Testis (tissue), 3 donors: ENCODE measurements around the gene MRNIP. TPM values are rescaled to one million over a fixed set of nuclear protein-coding genes. Genes with fewer than 3 reads are reported as not detected.
"Not testable (repeated sequence)": the region's sequence is repeated elsewhere in the genome, so short reads cannot be mapped to it uniquely, and the experiment has no call there.

Experiments
- DNase-seq: peaks from one replicate; pipeline ENCODE4 v3.0.0-alpha.2; 2019
- H3K27ac ChIP-seq, 2 donors: fragments of 200-600 bp; sonication (generic); one replicate each; pipeline ENCODE4 v1.5.1; 2019
- H3K27me3 ChIP-seq: fragments of 200-600 bp; sonication (generic); one replicate; pipeline ENCODE4 v1.5.1; 2019
- H3K36me3 ChIP-seq: fragments of 200-600 bp; sonication (generic); one replicate; pipeline ENCODE4 v1.5.1; 2017; ENCODE audit warnings: low read depth; ENCODE audit errors: missing control alignments
- H3K4me1 ChIP-seq: fragments of 200-600 bp; sonication (generic); one replicate; pipeline ENCODE4 v1.5.1; 2019
- H3K4me3 ChIP-seq, 2 donors: fragments of 200-600 bp; sonication (generic); one replicate each; pipeline ENCODE4 v1.5.1; 2017 to 2019
- H3K9me3 ChIP-seq: fragments of 200-600 bp; sonication (generic); one replicate; pipeline ENCODE4 v1.5.1; 2017
- POLR2A ChIP-seq: fragments of 450-650 bp; IDR thresholded peaks from one replicate; pipeline ENCODE4 v1.6.1; 2017; ENCODE audit warnings: antibody characterized with exemption, mild to moderate bottlenecking, moderate library complexity
- WGBS, 2 donors: methylation state at CpG; one replicate each; pipeline ENCODE4 v1.1.5; 2018; 5-methylcytosine and 5-hydroxymethylcytosine counted together
- intact Hi-C: fragments of 100-400 bp; cut with DNase I; formaldehyde crosslinking; loops from one replicate; pipeline ENCODE4 v1.15.1; 2023; ENCODE audit warnings: low total_unique reads
- polyA plus RNA-seq: library from polyadenylated mRNA; stranded (reverse); fragments of 350-450 nt; fragmentation: Illumina TruSeq; extraction: RNeasy Lipid Tissue Mini Kit (QIAGEN cat#74804); gene quantifications from one replicate; pipeline ENCODE4 v1.2.3, GENCODE V29; 2014; ENCODE audit warnings: low read depth, low replicate concordance; ENCODE audit not compliant: insufficient read depth
- total RNA-seq, 2 donors: library from RNA; depleted of rRNA; stranded (reverse); fragments of >200 nt; gene quantifications; one replicate each; pipeline ENCODE4 v1.2.3, GENCODE V29; 2016
- TF ChIP-seq, protein P1 (sequence below), 3 experiments: fragments of 450-650 bp in 2 of 3; fragments of 200-600 bp in 1 of 3; sonication (generic) in 1 of 3; IDR thresholded peaks; one replicate each; pipeline ENCODE4 v1.5.1; 2016 to 2019; ENCODE audit warnings: antibody characterized with exemption in 3 of 3, mild to moderate bottlenecking in 2 of 3, moderate library complexity in 1 of 3

Gene MRNIP
- total and polyA plus RNA-seq, 3 donors from 2014 or later, result 34.9 to 61.4 (median 58.7) TPM

DNA sequence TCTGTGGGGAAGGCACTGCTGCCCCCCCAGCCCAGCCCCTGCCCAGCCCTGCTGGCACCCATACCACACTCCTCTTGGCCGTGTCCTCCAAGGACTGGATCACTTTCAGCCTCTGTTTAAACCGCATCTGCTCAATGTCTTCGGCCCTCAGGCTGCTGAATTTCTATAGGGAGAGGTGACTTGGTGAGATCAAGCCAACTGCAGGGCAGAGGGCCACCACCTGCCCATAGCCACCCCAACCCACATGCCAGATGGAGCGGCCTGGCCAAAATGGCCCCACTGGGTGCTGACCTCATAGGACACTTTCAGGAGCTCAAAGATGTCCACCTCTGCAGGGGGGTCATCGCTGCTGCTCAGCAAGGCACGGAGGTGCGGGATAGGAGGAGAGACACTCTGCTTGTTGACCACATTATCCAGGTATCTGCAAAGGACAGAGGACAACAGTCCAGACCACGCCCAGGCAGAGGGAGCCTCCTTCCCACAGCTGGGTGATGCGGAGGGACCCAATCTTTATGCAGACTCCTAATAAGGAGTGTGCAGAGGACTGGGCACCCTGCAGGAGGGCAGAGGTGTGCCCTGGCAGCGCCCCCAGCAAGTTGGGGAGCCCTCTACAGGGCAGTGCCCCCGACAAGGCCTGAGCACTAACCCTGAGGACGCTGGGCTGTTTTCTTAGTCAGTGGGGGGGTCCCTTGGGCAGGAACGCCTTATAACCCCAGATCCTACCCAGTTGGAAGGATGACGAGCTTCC is 14.4 kb upstream of the MRNIP start:
- H3K4me3 ChIP-seq, result no peak overlapping the region
- peaks cover 4% of the 10 kb centered on the region for H3K4me1 ChIP-seq
- no peak overlapping the region for H3K27ac ChIP-seq
- H3K9me3 ChIP-seq, result no peaks in the 10 kb centered on the region
- intact Hi-C loops, result no loop called here
- no peak for DNase-seq
- H3K27me3 ChIP-seq, result no peaks in the 10 kb centered on the region
- TF ChIP-seq, protein P1, sequence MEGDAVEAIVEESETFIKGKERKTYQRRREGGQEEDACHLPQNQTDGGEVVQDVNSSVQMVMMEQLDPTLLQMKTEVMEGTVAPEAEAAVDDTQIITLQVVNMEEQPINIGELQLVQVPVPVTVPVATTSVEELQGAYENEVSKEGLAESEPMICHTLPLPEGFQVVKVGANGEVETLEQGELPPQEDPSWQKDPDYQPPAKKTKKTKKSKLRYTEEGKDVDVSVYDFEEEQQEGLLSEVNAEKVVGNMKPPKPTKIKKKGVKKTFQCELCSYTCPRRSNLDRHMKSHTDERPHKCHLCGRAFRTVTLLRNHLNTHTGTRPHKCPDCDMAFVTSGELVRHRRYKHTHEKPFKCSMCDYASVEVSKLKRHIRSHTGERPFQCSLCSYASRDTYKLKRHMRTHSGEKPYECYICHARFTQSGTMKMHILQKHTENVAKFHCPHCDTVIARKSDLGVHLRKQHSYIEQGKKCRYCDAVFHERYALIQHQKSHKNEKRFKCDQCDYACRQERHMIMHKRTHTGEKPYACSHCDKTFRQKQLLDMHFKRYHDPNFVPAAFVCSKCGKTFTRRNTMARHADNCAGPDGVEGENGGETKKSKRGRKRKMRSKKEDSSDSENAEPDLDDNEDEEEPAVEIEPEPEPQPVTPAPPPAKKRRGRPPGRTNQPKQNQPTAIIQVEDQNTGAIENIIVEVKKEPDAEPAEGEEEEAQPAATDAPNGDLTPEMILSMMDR (IDR thresholded peaks at IDR 0.05), result no peak
- no peak for TF ChIP-seq POLR2A
- WGBS, 2 donors, result 89 to 96% methylated on average over 5 to 14 of the region's 14 CpGs
- H3K36me3 ChIP-seq, result no peaks in the 10 kb centered on the region

DNA sequence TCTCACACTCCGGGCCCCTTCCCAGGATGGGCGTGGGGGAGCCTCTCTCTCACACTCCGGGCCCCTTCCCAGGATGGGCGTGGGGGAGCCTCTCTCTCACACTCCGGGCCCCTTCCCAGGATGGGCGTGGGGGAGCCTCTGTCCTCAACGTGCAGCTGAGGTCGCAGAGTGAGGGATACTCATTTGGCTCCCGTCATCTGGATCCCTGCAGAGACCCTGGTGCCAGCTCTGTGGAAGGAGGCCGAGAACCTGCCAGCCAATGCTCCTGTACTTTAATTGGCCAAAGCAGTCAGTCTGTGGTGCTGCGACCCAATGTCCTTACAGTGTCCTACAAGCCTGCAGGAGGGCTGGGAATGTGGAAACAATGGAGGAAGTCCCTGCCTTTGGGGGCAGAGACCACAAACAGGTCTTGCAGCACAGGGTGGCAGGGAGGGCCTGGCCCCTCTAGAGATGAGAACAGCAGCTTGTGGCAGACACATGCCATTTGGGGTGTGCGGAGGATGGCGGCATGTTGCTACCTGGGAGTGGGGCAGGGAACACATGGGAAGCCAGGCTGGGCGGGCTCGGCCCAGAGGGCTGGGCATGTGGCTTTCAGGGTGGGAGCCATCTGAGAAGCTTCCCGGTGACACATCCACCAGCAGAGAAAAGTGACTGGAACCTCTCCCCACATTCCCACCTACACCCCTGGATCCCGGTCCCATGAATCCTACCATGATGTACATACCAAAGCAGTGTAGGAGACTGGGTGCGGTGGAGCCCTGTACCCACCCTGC is 13.6 kb upstream of the MRNIP start:
- DNase-seq, result no peak
- no peak overlapping the region for H3K4me3 ChIP-seq
- peaks cover 4% of the 10 kb centered on the region for H3K4me1 ChIP-seq
- no peaks in the 10 kb centered on the region for H3K27me3 ChIP-seq
- intact Hi-C loops, result no loop called here
- WGBS, 2 donors, result 88% methylated on average over 9 to 13 of the region's 18 CpGs
- TF ChIP-seq, protein P1 (IDR thresholded peaks at IDR 0.05), result no peak
- no peak for TF ChIP-seq POLR2A
- H3K27ac ChIP-seq, result no peak overlapping the region
- no peaks in the 10 kb centered on the region for H3K36me3 ChIP-seq
- no peaks in the 10 kb centered on the region for H3K9me3 ChIP-seq

DNA sequence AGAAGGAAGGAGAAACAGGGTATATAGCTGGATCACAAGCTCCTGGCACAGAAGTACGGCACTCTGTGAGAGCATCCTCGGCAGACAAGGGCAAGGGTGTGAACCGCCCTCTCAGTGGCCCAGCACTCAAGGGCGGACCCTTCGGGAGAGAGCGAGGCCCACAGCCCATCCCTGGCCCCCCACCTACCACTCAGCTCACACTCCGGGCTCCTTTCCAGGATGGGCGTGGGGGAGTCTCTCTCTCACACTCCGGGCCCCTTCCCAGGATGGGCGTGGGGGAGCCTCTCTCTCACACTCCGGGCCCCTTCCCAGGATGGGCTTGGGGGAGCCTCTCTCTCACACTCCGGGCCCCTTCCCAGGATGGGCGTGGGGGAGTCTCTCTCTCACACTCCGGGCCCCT is 12.9 kb upstream of the MRNIP start:
- H3K4me1 ChIP-seq, H3K4me3 ChIP-seq, H3K36me3 ChIP-seq, H3K27ac ChIP-seq, intact Hi-C loops, H3K9me3 ChIP-seq, DNase-seq, H3K27me3 ChIP-seq: not testable (repeated sequence)
- 67 to 70% methylated on average over 1 to 11 of the region's 14 CpGs for WGBS, 2 donors

DNA sequence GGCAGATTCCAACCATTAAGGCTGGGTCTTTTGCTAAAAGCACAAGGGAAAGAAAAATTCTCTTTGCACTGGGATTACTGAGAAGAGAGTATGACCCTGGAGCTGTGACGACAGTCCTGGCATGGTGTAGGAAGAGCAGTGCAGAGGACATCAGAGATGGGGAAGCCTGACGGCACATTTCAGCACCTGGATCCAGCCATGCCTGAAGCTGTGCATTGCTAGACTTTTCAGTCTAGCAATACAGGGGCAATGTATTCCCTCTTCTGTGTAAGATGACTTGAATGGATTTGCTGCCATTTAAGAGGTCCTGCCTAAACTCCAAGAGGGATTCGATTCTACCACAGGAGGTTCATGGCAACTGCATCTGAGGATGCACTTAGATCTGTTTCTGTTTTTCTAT is 12.3 kb upstream of the MRNIP start:
- H3K4me3 ChIP-seq, result no peak overlapping the region
- no peak for DNase-seq
- H3K27ac ChIP-seq, result no peak overlapping the region
- intact Hi-C loops, result no loop called here
- no peaks in the 10 kb centered on the region for H3K36me3 ChIP-seq
- H3K27me3 ChIP-seq, result no peaks in the 10 kb centered on the region
- TF ChIP-seq, protein P1 (IDR thresholded peaks at IDR 0.05), result no peak
- TF ChIP-seq POLR2A, result no peak
- H3K4me1 ChIP-seq, result peaks cover 4% of the 10 kb centered on the region
- H3K9me3 ChIP-seq, result no peaks in the 10 kb centered on the region
- WGBS, 2 donors, result 87 to 93% methylated on average over 3 of the region's 3 CpGs

DNA sequence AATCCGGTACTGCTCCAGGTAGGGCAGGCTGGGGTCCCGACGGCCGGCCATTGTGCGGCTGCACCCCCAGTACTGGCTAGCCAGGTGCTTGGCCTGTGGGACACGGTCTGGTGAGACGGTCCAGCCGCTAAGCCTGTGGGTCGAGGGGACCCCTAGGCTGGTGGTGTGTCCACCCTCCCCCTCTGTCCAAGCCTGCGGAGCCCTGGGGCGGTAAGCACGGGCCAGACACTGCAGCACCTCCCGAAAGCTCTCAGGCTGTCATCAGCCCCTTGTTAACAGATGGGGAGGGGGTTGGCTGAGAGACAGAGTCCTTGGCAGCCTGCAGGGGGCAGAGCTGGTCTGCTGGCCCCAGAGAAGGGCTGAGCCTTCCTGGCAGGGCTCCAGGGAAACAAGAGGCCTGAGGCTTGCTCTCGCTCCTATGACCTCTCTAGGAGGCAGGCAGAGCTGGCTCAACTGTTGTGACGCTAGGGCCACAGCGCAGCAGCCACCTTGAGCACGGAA is 11.8 kb upstream of the MRNIP start:
- Histone ChIP-seq H3K36me3 (no peaks in the 10 kb centered on the region), H3K27me3 (no peaks in the 10 kb centered on the region), H3K9me3 (no peaks in the 10 kb centered on the region), H3K27ac (no peak overlapping the region), H3K4me3 (no peak overlapping the region), H3K4me1 (peaks cover 4% of the 10 kb centered on the region)
- TF ChIP-seq, protein P1 (IDR thresholded peaks at IDR 0.05), result peak in 2 of 3 experiments; percentile 38 to 53
- TF ChIP-seq POLR2A, result no peak
- peak; percentile 87 for DNase-seq
- intact Hi-C loops, result no loop called here
- WGBS, 2 donors, result 76 to 82% methylated on average over 13 to 17 of the region's 17 CpGs
